Hepatocyte (in vitro differentiated cells): Measurements from ENCODE around the gene ZNF605. TPM values are rescaled to one million over a fixed set of nuclear protein-coding genes. Genes with fewer than 3 reads are reported as not detected.

Source experiments
- DNase-seq: peaks from one replicate; pipeline ENCODE4 v3.0.0-alpha.2; 2016; ENCODE audit warnings: low spot score
- H2AFZ ChIP-seq: fragments of 200-600 bp; sonication (generic); 2 replicates; pipeline ENCODE4 v1.6.0; 2016; ENCODE audit warnings: antibody characterized with exemption, mild to moderate bottlenecking
- H3K27ac ChIP-seq: fragments of 200-600 bp; sonication (generic); 2 replicates; pipeline ENCODE4 v1.5.1; 2016; ENCODE audit warnings: mild to moderate bottlenecking
- H3K27me3 ChIP-seq: fragments of 200-600 bp; sonication (generic); 2 replicates; pipeline ENCODE4 v1.6.1; 2016
- H3K36me3 ChIP-seq: fragments of 200-600 bp; sonication (generic); replicated peaks from 2 replicates; pipeline ENCODE4 v1.5.1; 2016; ENCODE audit warnings: low read depth; ENCODE audit not compliant: insufficient read depth
- H3K4me1 ChIP-seq: fragments of 200-600 bp; sonication (generic); 2 replicates; pipeline ENCODE4 v1.5.1; 2016; ENCODE audit warnings: mild to moderate bottlenecking, moderate library complexity; ENCODE audit not compliant: insufficient read depth
- H3K4me2 ChIP-seq: fragments of 200-600 bp; sonication (generic); 2 replicates; pipeline ENCODE4 v1.6.0; 2016
- H3K4me3 ChIP-seq: fragments of 200-600 bp; sonication (generic); 2 replicates; pipeline ENCODE4 v1.5.1; 2016; ENCODE audit warnings: mild to moderate bottlenecking
- H3K79me2 ChIP-seq: fragments of 200-600 bp; sonication (generic); 2 replicates; pipeline ENCODE4 v1.6.0; 2017; ENCODE audit warnings: mild to moderate bottlenecking
- H3K9me2 ChIP-seq: fragments of 200-600 bp; sonication (generic); replicated peaks from 2 replicates; pipeline ENCODE4 v1.6.0; 2017; ENCODE audit warnings: mild to moderate bottlenecking; ENCODE audit not compliant: insufficient read depth
- H3K9me3 ChIP-seq: fragments of 200-600 bp; sonication (generic); 2 replicates; pipeline ENCODE4 v1.5.1; 2016; ENCODE audit warnings: low read depth, mild to moderate bottlenecking
- H4K20me1 ChIP-seq: fragments of 200-600 bp; sonication (generic); 2 replicates; pipeline ENCODE4 v1.6.0; 2016; ENCODE audit warnings: mild to moderate bottlenecking; ENCODE audit not compliant: insufficient read depth, poor library complexity, severe bottlenecking
- EZH2 ChIP-seq: fragments of 200-600 bp; sonication (generic); IDR thresholded peaks from 2 replicates; pipeline ENCODE4 v1.6.1; 2016; ENCODE audit warnings: antibody characterized with exemption, mild to moderate bottlenecking, borderline replicate concordance
- EZH2phosphoT487 ChIP-seq: fragments of 200-600 bp; sonication (generic); IDR thresholded peaks from one replicate; pipeline ENCODE4 v1.6.1; 2018; ENCODE audit warnings: antibody characterized with exemption, mild to moderate bottlenecking, low read depth, moderate library complexity; ENCODE audit not compliant: unreplicated experiment, severe bottlenecking
- WGBS: methylation state at CpG from one replicate; pipeline ENCODE4 v1.1.6; 2016; ENCODE audit warnings: low lambda C conversion rate; ENCODE audit errors: missing lambda C conversion rate; 5-methylcytosine and 5-hydroxymethylcytosine counted together
- polyA plus RNA-seq: library from polyadenylated mRNA; unstranded; fragments of >200 nt; fragmentation: Nextera tagmentation; extraction: Ambion mirVana; gene quantifications from 2 replicates; pipeline ENCODE4 v1.2.1, GENCODE V29; 2016
- total RNA-seq: library from RNA; depleted of rRNA; stranded (reverse); fragments of >200 nt; gene quantifications from 2 replicates; pipeline ENCODE4 v1.2.3, GENCODE V29; 2014
- TF ChIP-seq, protein P1 (sequence below): fragments of 200-600 bp; sonication (generic); IDR thresholded peaks from 2 replicates; pipeline ENCODE4 v1.5.1; 2016; ENCODE audit warnings: antibody characterized with exemption, mild to moderate bottlenecking; ENCODE audit not compliant: poor library complexity

Gene ZNF605
- total and polyA plus RNA-seq, 2 experiments from 2014 or later = 2.8 to 10.9 TPM

DNA sequence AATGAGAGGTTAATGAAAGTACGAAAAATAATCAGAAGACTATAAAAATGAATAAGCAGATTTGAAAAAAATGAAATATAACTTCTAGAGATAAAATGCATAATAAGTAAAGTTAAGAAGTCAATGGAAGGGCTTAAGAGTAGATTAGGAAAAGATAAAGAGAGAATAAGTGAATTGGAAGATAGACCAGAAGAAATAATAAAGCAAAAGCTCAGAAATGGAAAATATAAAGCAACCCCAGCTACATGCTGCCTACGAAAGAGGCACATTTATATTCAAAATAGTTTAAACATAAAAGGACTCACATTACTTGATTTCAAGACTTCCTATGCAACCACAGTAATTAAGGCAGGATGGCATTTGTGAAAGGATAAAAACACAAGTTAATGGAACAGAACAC lies 19.9 kb downstream of the ZNF605 start:
- Histone ChIP-seq H3K79me2 (no peaks in the 10 kb centered on the region), H3K9me2 (no peaks in the 10 kb centered on the region), H3K9me3 (peaks cover 33% of the 10 kb centered on the region), H3K36me3 (peaks cover 3% of the 10 kb centered on the region), H3K4me1 (no peaks in the 10 kb centered on the region), H3K4me2 (no peak overlapping the region), H2AFZ (no peak overlapping the region), H3K4me3 (peak overlapping the region; percentile 9), H4K20me1 (no peaks in the 10 kb centered on the region), H3K27ac (no peak overlapping the region), H3K27me3 (no peaks in the 10 kb centered on the region)
- no peak for TF ChIP-seq EZH2phosphoT487
- no peak for TF ChIP-seq EZH2
- TF ChIP-seq, protein P1, sequence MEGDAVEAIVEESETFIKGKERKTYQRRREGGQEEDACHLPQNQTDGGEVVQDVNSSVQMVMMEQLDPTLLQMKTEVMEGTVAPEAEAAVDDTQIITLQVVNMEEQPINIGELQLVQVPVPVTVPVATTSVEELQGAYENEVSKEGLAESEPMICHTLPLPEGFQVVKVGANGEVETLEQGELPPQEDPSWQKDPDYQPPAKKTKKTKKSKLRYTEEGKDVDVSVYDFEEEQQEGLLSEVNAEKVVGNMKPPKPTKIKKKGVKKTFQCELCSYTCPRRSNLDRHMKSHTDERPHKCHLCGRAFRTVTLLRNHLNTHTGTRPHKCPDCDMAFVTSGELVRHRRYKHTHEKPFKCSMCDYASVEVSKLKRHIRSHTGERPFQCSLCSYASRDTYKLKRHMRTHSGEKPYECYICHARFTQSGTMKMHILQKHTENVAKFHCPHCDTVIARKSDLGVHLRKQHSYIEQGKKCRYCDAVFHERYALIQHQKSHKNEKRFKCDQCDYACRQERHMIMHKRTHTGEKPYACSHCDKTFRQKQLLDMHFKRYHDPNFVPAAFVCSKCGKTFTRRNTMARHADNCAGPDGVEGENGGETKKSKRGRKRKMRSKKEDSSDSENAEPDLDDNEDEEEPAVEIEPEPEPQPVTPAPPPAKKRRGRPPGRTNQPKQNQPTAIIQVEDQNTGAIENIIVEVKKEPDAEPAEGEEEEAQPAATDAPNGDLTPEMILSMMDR = no peak
- DNase-seq = no peak
- 100% methylated on average over 2 of the region's 2 CpGs for WGBS

DNA sequence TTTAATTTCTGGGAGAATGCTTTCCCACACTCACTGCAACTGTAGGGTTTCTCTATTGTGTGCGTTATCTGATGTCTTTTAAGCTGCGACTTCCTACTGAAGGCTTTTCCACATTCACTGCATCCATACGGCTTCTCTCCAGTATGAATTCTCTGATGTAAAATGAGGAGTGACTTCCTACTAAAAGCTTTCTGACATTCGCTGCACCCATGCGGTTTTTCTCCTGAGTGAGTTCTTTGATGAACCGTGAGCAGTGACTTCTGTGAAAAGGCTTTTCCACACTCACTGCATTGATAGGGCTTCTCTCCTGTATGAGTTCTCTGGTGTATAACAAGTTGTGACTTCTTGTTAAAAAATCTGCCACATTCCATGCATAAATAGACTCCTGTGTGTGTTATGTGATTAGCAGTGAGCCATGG lies 29.7 kb downstream of the ZNF605 start:
- Histone ChIP-seq H4K20me1 (no peaks in the 10 kb centered on the region), H3K79me2 (no peaks in the 10 kb centered on the region), H2AFZ (no peak overlapping the region), H3K4me1 (no peaks in the 10 kb centered on the region), H3K36me3 (peaks cover 27% of the 10 kb centered on the region), H3K9me2 (no peaks in the 10 kb centered on the region), H3K27ac (no peak overlapping the region), H3K4me3 (peak overlapping the region; percentile 13), H3K27me3 (no peaks in the 10 kb centered on the region), H3K4me2 (no peak overlapping the region), H3K9me3 (peaks cover 85% of the 10 kb centered on the region)
- WGBS = 100% methylated on average over 6 of the region's 6 CpGs
- TF ChIP-seq, protein P1 = no peak
- TF ChIP-seq EZH2phosphoT487 = no peak
- no peak for TF ChIP-seq EZH2
- no peak for DNase-seq

DNA sequence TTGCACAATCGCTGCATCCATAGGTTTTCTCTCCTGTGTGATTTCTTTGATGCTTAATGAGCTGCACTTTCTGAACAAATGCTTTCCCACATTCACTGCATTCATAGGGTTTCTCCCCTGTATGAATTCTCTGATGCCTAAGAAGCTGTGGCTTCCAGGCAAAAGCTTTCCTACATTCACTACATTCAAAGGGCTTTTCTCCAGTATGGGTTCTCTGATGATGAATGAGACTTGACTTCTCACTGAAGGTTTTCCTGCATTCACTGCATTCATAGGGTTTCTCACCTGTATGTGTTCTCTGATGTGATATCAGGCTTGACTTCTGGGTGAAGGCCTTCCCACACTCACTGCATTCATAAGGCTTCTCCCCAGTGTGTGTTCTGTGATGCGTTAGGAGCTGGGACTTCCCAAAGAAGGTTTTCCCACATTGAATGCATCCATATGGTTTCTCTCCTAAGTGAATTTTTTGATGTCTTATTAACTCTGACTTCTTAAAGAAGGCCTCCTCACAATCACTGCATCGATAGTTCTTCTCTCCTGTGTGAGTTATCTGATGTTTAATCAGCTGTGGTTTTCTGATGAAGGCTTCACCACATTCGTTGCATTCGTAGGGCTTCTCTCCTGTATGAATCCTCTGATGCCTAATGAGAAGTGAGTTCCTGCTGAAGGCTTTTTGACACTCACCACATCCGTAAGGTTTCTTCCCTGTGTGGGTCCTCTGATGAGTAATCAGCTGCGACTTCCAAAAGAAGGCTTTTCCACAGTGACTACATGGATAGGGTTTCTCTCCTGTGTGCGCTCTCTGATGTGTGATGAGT lies 30.3 kb downstream of the ZNF605 start:
- Histone ChIP-seq H3K9me3 (peaks cover 84% of the 10 kb centered on the region), H4K20me1 (no peaks in the 10 kb centered on the region), H3K4me1 (no peaks in the 10 kb centered on the region), H3K4me3 (peak overlapping the region; percentile 13), H3K79me2 (no peaks in the 10 kb centered on the region), H3K9me2 (no peaks in the 10 kb centered on the region), H2AFZ (no peak overlapping the region), H3K4me2 (no peak overlapping the region), H3K27ac (no peak overlapping the region), H3K27me3 (no peaks in the 10 kb centered on the region), H3K36me3 (peaks cover 23% of the 10 kb centered on the region)
- TF ChIP-seq, protein P1 = no peak
- TF ChIP-seq EZH2 (no peak), EZH2phosphoT487 (no peak)
- no peak for DNase-seq
- WGBS = 96% methylated on average over 8 of the region's 8 CpGs
